Natural killer cell treated with Interleukin-12 subunit alpha and Interleukin-12 subunit beta and Interleukin-15 and Interleukin-18, amount 100 ng/mL, for 72 hours (primary cell): ENCODE results near the gene ZFP14. TPM values are rescaled to one million over a fixed set of nuclear protein-coding genes. Genes with fewer than 3 reads are reported as not detected.
"Not testable (repeated sequence)": the region's sequence is repeated elsewhere in the genome, so short reads cannot be mapped to it uniquely, and the experiment has no call there.

Source experiments
- ATAC-seq, 2 donors: fragments of 150-1000 bp; cut with Tn5 transposase in 1 of 2; sonication (Bioruptor Pico), chemical (Tn5 transposase) in 1 of 2; 2 replicates each; pipeline ENCODE4 v1.10.0; 2021
- DNase-seq: peaks from one replicate; pipeline ENCODE4 v3.0.0; 2022; ENCODE audit warnings: low spot score
- H3K27ac Mint-ChIP-seq, 2 donors: 1 replicate in 1 of 2; 2 replicates in 1 of 2; pipeline ENCODE4 v1.8.0; 2022; ENCODE audit warnings: mixed read lengths in 2 of 2, mild to moderate bottlenecking in 1 of 2, moderate library complexity in 1 of 2
- H3K27me3 Mint-ChIP-seq, 2 donors: 1 replicate in 1 of 2; 2 replicates in 1 of 2; pipeline ENCODE4 v1.8.0; 2022; ENCODE audit warnings: mixed read lengths in 2 of 2
- H3K36me3 Mint-ChIP-seq: one replicate; pipeline ENCODE4 v1.8.0; 2022; ENCODE audit warnings: mixed read lengths
- H3K4me1 Mint-ChIP-seq, 2 donors: 1 replicate in 1 of 2; 2 replicates in 1 of 2; pipeline ENCODE4 v1.8.0; 2022; ENCODE audit warnings: low read depth in 2 of 2, mixed read lengths in 2 of 2, mild to moderate bottlenecking in 1 of 2
- H3K4me3 Mint-ChIP-seq: one replicate; pipeline ENCODE4 v1.8.0; 2022; ENCODE audit warnings: mixed read lengths
- H3K9me3 Mint-ChIP-seq: 2 replicates; pipeline ENCODE4 v1.8.0; 2022; ENCODE audit warnings: mixed read lengths
- total RNA-seq, 2 donors: library from RNA; stranded (reverse); gene quantifications; one replicate each; pipeline ENCODE4 v1.2.3, GENCODE V29; 2022

ZFP14 gene
- total RNA-seq, 2 donors from 2014 or later = 2.3 to 5.1 TPM

- peak overlapping the region; percentile 90 for H3K4me3 Mint-ChIP-seq
- peaks cover 18 to 19% of the 10 kb centered on the region in 2 donors for H3K4me1 Mint-ChIP-seq
- no peaks in the 10 kb centered on the region for H3K27me3 Mint-ChIP-seq
- no peaks in the 10 kb centered on the region for H3K9me3 Mint-ChIP-seq
- H3K27ac Mint-ChIP-seq = peak overlapping the region in 1 of 2 donors; percentile 82
- H3K36me3 Mint-ChIP-seq = no peaks in the 10 kb centered on the region
- ATAC-seq = no peak
- DNase-seq = no peak
Observed at GRCh38 chr19:36379510-36379819, 464 bp upstream of the ZFP14 start.

GRCh38 chr19:36377541-36378178 lies 1.3 kb downstream of the ZFP14 start:
- DNase-seq (no peak), ATAC-seq (no peak)
- peaks cover 3% of the 10 kb centered on the region for H3K36me3 Mint-ChIP-seq
- peak overlapping the region; percentile 82 to 89 for H3K27ac Mint-ChIP-seq
- H3K4me1 Mint-ChIP-seq = peaks cover 18 to 22% of the 10 kb centered on the region in 2 donors
- no peaks in the 10 kb centered on the region for H3K27me3 Mint-ChIP-seq
- H3K9me3 Mint-ChIP-seq = no peaks in the 10 kb centered on the region
- peak overlapping the region; percentile 90 for H3K4me3 Mint-ChIP-seq

- DNase-seq (no peak), ATAC-seq (no peak)
- Mint-ChIP-seq H3K4me3 (no peak overlapping the region), H3K9me3 (peaks cover 3% of the 10 kb centered on the region), H3K36me3 (peaks cover 17% of the 10 kb centered on the region), H3K4me1 (peaks cover 15 to 22% of the 10 kb centered on the region in 2 donors), H3K27ac (no peak overlapping the region), H3K27me3 (no peaks in the 10 kb centered on the region)
Observed at GRCh38 chr19:36373638-36374156, 5.3 kb downstream of the ZFP14 start.

- peaks cover 17% of the 10 kb centered on the region for H3K36me3 Mint-ChIP-seq
Observed at GRCh38 chr19:36371886-36372285, 7.1 kb downstream of the ZFP14 start.

GRCh38 chr19:36363845-36364244 lies 15.2 kb downstream of the ZFP14 start:
- no peak overlapping the region for H3K4me3 Mint-ChIP-seq
- DNase-seq = no peak
- no peaks in the 10 kb centered on the region for H3K27me3 Mint-ChIP-seq
- no peak for ATAC-seq
- H3K9me3 Mint-ChIP-seq = no peaks in the 10 kb centered on the region
- H3K4me1 Mint-ChIP-seq = no peaks in the 10 kb centered on the region
- no peak overlapping the region for H3K27ac Mint-ChIP-seq
- peaks cover 27% of the 10 kb centered on the region for H3K36me3 Mint-ChIP-seq

More at GRCh38 chr19:36371886-36372285, 7.1 kb downstream of the ZFP14 start:
- Mint-ChIP-seq H3K4me1 (peaks cover 2 to 7% of the 10 kb centered on the region in 2 donors), H3K4me3 (no peak overlapping the region), H3K27ac (no peak overlapping the region), H3K9me3 (peaks cover 3% of the 10 kb centered on the region), H3K27me3 (no peaks in the 10 kb centered on the region)
- no peak for DNase-seq
- no peak for ATAC-seq

GRCh38 chr19:36340786-36341372 lies 38.1 kb downstream of the ZFP14 start:
- DNase-seq (no peak), ATAC-seq (no peak)
- Mint-ChIP-seq H3K27ac (no peak overlapping the region), H3K27me3 (no peaks in the 10 kb centered on the region), H3K4me1 (no peaks in the 10 kb centered on the region), H3K36me3 (peaks cover 69% of the 10 kb centered on the region), H3K4me3 (no peak overlapping the region), H3K9me3 (peaks cover 16% of the 10 kb centered on the region)

GRCh38 chr19:36331353-36332228 lies 47.4 kb downstream of the ZFP14 start:
- ATAC-seq (peak; percentile 89 to 99), DNase-seq (peak; percentile 83)
- peaks cover 0 to 15% of the 10 kb centered on the region in 2 donors for H3K4me1 Mint-ChIP-seq
- H3K36me3 Mint-ChIP-seq = peaks cover 39% of the 10 kb centered on the region
- H3K27me3 Mint-ChIP-seq = no peaks in the 10 kb centered on the region
- H3K27ac Mint-ChIP-seq = peak overlapping the region in 1 of 2 donors; percentile 84
- H3K4me3 Mint-ChIP-seq = peak overlapping the region; percentile 83
- H3K9me3 Mint-ChIP-seq = peaks cover 4% of the 10 kb centered on the region

GRCh38 chr19:36330216-36330615 lies 48.8 kb downstream of the ZFP14 start:
- no peaks in the 10 kb centered on the region for H3K27me3 Mint-ChIP-seq
- DNase-seq = no peak
- peaks cover 0 to 15% of the 10 kb centered on the region in 2 donors for H3K4me1 Mint-ChIP-seq
- peak overlapping the region; percentile 83 for H3K4me3 Mint-ChIP-seq
- H3K9me3 Mint-ChIP-seq = peaks cover 4% of the 10 kb centered on the region
- H3K36me3 Mint-ChIP-seq = peaks cover 40% of the 10 kb centered on the region
- no peak for ATAC-seq
- no peak overlapping the region for H3K27ac Mint-ChIP-seq

- ATAC-seq, H3K27me3 Mint-ChIP-seq, H3K9me3 Mint-ChIP-seq, H3K27ac Mint-ChIP-seq, DNase-seq: not testable (repeated sequence)
- Mint-ChIP-seq H3K36me3 (peaks cover 40% of the 10 kb centered on the region), H3K4me1 (peaks cover 0 to 15% of the 10 kb centered on the region in 2 donors), H3K4me3 (peak overlapping the region; percentile 58)
Observed at GRCh38 chr19:36329534-36329933, 49.5 kb downstream of the ZFP14 start.

- not testable (repeated sequence) for H3K27ac Mint-ChIP-seq, H3K4me3 Mint-ChIP-seq, DNase-seq, H3K9me3 Mint-ChIP-seq, H3K27me3 Mint-ChIP-seq, H3K4me1 Mint-ChIP-seq, ATAC-seq
- H3K36me3 Mint-ChIP-seq = peaks cover 39% of the 10 kb centered on the region
Observed at GRCh38 chr19:36326649-36327048, 52.4 kb downstream of the ZFP14 start.

GRCh38 chr19:36315164-36315563 lies 63.8 kb downstream of the ZFP14 start:
- DNase-seq, H3K9me3 Mint-ChIP-seq, H3K36me3 Mint-ChIP-seq, H3K4me1 Mint-ChIP-seq, H3K27me3 Mint-ChIP-seq, ATAC-seq, H3K4me3 Mint-ChIP-seq, H3K27ac Mint-ChIP-seq: not testable (repeated sequence)

GRCh38 chr19:36314053-36314452 lies 64.9 kb downstream of the ZFP14 start:
- not testable (repeated sequence) for DNase-seq, ATAC-seq, H3K27ac Mint-ChIP-seq, H3K4me3 Mint-ChIP-seq, H3K27me3 Mint-ChIP-seq, H3K36me3 Mint-ChIP-seq, H3K4me1 Mint-ChIP-seq, H3K9me3 Mint-ChIP-seq

- not testable (repeated sequence) for ATAC-seq, H3K27me3 Mint-ChIP-seq, H3K9me3 Mint-ChIP-seq, H3K4me1 Mint-ChIP-seq, H3K36me3 Mint-ChIP-seq, H3K27ac Mint-ChIP-seq, H3K4me3 Mint-ChIP-seq, DNase-seq
Observed at GRCh38 chr19:36311098-36311760, 67.8 kb downstream of the ZFP14 start.
